Epithelial cell of proximal tubule (primary cell): ENCODE results near the gene GJC2. TPM values are rescaled to one million over a fixed set of nuclear protein-coding genes. Genes with fewer than 3 reads are reported as not detected.

Experiments used
- DNase-seq: peaks from one replicate; pipeline ENCODE4 v3.0.0-alpha.2; 2011; ENCODE audit warnings: low read depth
- H3K4me3 ChIP-seq: 2 replicates; pipeline ENCODE4 v1.5.1; 2011; ENCODE audit warnings: low read depth, mild to moderate bottlenecking, low read length
- total RNA-seq: library from RNA; depleted of rRNA; stranded (reverse); fragments of >200 nt; gene quantifications from 2 replicates; pipeline ENCODE4 v1.2.3, GENCODE V29; 2015
- TF ChIP-seq, protein P1 (sequence below): conservative IDR thresholded peaks from 2 replicates; pipeline ENCODE4 v1.5.1; 2012; ENCODE audit warnings: low read depth, mild to moderate bottlenecking, low read length

GJC2 gene
- total RNA-seq, 1 donor from 2014 or later: 0.69 TPM

DNA sequence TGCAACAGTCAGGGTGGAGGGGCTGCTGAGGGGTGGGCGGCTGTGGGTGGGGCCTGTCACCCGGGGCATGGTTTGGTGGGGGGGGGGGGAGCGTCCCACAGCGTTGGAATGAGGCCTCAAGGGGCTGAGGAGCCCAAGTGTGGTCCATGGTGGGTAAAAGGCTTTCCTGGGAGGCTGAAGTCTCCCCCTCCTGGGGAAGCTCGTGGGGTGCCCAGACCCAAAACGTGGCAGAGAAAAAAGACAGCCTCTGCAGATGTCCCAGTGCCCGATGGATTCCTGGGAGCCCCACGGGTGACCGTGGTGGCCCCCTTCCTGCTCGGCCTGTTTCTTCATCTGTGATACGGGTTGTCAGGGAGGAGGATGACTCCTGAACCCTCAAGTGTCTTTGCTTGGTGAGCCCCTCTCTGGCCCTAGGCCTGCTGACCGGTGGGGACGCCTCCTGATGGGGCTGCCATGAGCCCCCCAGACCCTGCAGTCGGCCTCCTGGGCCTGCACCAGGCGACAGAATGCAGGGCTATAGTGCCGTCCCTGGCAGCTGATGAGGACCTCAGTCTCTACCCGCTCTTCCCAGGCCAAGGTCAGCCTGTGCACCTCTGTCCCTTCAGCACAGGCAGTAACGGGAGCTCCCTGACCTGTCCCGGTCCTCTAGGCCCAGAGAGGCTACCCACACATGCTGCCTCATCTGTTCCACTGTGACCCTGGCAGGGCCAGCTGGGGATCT, 59.3 kb downstream of the GJC2 start:
- TF ChIP-seq, protein P1, sequence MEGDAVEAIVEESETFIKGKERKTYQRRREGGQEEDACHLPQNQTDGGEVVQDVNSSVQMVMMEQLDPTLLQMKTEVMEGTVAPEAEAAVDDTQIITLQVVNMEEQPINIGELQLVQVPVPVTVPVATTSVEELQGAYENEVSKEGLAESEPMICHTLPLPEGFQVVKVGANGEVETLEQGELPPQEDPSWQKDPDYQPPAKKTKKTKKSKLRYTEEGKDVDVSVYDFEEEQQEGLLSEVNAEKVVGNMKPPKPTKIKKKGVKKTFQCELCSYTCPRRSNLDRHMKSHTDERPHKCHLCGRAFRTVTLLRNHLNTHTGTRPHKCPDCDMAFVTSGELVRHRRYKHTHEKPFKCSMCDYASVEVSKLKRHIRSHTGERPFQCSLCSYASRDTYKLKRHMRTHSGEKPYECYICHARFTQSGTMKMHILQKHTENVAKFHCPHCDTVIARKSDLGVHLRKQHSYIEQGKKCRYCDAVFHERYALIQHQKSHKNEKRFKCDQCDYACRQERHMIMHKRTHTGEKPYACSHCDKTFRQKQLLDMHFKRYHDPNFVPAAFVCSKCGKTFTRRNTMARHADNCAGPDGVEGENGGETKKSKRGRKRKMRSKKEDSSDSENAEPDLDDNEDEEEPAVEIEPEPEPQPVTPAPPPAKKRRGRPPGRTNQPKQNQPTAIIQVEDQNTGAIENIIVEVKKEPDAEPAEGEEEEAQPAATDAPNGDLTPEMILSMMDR: no peak
- no peak for DNase-seq
- no peak overlapping the region for H3K4me3 ChIP-seq

Other genes starting within 250 kb of the GJC2 start
- gene WNT9A, start 202.0 kb upstream of the GJC2 start, total RNA-seq: 2.1 and 2.7 TPM in 2 replicates
- gene WNT3A, start 142.9 kb upstream of the GJC2 start, total RNA-seq: not detected in 2 replicates
- 303 and 476 TPM in 2 replicates for gene ARF1, start 67.2 kb upstream of the GJC2 start, total RNA-seq
- 23.8 and 27.6 TPM in 2 replicates for gene C1orf35, start 46.6 kb upstream of the GJC2 start, total RNA-seq
- gene MRPL55, start 40.6 kb upstream of the GJC2 start, total RNA-seq: 130 and 142 TPM in 2 replicates
- 242 and 269 TPM in 2 replicates for gene GUK1, start 9.7 kb upstream of the GJC2 start, total RNA-seq
- 2.0 and 6.9 TPM in 2 replicates for gene IBA57, start 15.9 kb downstream of the GJC2 start, total RNA-seq
- gene OBSCN, start 58.1 kb downstream of the GJC2 start, total RNA-seq: 2.0 and 20.6 TPM in 2 replicates